ENCODE results near the gene NPPA.
A peak's percentile ranks its signal among the peaks of the same experiment; 100 is the strongest.
"Not testable (repeated sequence)": the region's sequence is repeated elsewhere in the genome, so short reads cannot be mapped to it uniquely, and the experiment has no call there.

Gene NPPA

DNA sequence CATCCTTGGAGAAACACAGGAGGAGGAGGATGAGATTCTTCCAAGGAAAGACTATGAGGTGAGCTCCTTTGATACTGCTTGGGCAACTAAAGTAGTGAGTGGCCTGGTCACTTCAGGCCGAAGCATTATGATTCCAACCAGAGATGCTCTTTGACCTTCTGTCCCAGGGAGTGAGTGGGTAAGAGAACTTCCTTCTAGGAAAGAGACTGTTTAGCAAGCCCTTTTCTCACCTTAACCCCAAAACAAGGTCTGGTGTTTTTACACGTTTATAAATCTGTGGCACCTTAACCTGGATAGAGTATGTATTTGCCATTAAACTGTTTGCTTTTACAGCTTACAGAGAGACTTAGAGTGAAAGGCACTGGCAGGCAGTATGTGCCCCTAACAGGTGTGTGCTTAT lies 40.5 kb downstream of the NPPA start:
- no peak for DNase-seq (ENCODE audit: low spot score)

DNA sequence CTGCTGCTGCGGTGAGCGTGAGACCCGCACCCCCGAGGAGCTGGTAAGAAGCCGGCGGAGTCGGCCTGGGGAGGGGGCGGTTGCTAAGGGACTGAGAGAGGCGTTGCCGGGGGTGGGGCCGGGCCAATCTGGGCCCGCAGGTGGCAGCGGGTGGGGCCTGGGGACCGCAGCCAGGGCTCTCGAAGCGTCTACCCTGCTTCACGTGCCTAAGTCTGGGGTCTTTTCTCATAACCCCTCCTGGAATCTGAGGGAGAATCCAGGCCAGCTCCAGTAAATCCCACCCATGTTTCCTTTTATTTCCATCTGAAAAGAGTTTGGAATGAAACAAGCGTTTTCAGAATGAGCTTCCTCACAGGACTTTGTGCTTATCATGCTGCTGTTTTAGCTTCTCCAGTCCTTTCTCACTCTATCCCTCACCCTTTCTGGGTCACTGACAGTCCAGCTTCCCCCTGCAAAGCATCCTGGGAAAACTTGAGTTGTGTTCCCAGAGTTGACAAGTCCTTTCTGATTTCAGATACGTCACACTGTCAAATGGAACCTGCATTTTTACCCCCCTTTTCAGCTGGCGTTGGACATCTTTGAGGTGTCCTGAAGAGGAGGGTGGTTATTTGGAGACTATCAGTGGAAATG lies 41.2 kb downstream of the NPPA start:
- peak; percentile 49 for DNase-seq (ENCODE audit: low spot score)

DNA sequence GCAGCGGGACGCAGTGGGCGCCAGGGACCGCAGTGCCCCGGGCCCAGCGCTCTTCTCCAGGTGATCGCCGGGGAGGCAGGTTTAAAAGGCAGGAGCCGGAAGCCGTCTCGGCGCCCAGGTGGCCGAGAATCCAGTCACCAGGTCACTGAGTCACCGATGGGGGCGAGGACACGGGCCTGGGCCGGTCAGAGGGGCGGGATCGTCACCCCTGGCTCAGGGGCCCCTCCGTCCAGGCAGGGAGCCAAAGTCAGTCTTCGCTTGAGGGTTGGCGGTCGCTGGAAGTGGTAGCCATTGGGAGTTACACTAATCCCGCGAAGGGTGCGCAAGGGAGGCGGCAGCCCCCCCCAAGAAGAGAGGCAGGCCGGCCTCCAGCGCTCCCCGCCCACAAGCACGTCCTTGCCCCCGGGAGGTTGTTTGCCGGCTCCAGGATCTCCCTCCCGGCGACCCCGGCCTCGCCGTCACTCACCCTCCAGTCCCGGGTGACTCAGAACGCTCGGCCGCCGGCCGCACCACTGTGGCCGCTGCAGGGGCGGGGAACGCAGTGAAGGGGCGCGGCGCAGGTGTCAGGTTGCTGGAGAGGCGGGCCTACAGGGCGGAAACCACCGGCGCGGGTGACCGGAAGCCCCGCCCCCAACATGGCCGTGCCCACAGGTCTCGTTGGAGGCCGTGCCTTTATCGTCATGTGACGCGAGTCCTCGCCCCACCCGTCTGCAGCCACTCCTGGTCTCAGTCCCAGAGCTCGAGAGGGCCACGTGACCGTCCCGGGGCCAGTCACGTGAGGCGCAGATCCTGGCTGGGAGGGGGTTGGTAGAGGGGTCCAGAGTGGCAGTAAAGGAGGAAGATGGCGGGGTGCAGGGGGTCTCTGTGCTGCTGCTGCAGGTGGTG lies 41.9 kb downstream of the NPPA start, which contains the start of the genes CLCN6 and MTHFR:
Gene CLCN6 (plus strand): TSS at position 770 of the 885 bp plus-strand sequence. CDS start 72 bp downstream, at position 842.
Gene MTHFR (minus strand): TSS at position 543 of the 885 bp plus-strand sequence. CDS start 2,848 bp downstream, outside the sequence.
- peak; percentile 98 for DNase-seq (ENCODE audit: low spot score)

DNA sequence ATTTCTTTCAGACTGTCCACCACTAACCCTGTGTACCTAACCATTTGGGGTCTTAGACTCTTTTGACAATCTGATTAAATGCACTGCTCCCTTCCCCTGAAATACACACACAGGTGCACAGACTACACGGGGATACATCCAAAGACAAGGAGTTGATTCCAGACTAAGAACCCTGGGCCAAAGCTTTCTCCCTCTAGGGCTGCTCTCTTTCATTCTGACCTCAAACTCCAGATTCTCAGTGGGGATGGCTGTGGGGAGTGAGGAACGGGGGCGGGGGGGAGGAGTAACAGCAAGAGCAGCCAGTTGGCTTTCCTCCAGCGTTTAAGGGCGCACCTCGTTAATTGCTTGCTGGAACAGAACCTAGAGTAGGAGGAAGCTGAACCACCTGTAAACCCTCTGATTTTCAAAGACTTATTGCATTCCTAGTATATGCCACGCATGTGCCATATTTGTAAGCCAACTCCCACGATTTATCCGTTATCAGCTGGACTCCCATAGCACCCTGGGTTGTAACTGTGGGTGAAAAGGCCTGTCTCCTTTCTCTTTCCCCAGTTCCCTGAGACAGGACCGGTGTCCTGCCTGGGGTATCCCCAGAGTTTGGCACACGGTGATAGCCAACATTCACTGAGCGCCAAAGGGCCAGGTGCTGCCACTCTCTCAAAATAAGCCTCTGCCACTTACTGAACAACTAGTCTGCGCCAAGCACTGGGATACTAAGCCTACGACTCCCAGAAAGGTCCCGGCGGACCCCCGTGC lies 42.7 kb downstream of the NPPA start:
- DNase-seq (ENCODE audit: low spot score), result peak; percentile 42

DNA sequence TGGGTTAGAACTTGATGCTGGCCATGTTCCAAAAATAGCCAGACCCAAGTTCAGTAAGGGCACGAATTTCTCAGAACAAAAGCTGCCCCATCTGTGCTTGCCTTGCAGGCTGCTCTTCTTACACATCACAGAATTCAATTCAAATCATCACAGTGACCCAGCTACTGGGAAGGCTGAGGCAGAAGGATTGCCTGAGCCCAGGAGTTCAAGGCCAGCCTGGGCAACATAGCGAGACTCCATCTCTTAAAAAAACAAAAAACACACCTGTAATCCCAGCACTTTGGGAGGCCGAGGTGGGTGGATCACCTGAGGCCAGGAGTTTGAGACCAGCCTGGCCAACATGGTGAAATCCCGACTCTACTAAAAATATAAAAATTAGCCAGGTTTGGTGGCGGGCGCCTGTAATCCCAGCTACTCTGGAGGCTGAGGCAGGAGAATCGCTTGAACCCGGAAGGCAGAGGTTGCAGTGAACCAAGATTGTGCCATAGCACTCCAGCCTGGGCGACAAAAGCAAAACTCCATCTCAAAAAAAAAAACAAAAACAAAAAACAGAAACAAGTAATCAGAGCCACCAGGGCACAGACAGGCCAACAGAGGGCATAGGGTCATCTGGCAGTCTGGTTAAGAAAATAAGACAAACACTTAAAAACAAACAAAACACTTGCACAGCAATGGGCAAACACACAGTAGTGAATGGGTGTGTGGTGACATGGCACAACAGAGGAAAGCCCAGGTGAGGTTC lies 43.5 kb downstream of the NPPA start:
- DNase-seq (ENCODE audit: low spot score), result not testable (repeated sequence)

DNA sequence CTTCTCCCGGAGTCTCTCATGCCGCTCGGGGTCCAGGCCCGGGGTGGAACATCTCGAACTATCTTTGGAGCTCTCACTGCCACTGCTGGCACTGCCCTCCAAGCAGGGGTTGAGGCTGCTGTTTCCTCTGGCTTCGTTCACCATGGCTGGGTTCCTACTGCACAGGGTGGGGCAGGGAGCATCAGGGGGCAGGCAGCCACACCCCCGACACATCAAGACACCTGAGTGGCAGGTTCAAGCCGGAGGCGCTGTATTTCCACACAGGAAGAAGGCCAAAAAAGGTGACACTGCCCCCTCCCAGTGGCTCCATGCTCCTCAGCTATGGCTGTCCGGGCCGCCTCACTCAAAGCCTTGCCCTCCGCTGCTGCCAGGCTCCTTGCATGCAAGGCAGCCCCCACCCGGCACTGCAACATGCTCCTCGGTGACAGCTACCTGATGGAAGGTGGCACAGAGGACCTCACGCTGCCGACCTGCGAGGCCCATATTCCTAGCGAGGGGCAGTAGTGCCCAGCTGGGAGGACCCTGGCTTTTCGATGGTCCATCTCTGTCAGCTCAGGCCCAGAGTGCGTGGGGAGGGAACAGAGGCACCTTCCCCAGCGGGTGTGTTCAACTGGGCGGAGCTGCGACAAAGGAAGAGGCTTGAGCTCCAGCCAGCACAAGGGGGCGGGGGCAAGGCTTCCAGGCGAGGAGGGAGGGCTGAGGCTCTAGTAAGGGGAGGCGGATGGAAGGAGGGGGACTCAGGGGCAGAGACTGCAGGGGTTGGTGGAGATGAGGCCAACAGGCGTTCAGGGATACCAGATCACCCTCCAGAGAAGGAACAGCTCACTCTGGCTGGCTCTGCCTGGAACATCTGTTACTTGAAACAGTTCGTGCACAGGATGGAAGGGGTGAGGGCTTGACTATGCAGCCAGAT lies 44.4 kb downstream of the NPPA start:
- DNase-seq (ENCODE audit: low spot score), result peak; percentile 94

DNA sequence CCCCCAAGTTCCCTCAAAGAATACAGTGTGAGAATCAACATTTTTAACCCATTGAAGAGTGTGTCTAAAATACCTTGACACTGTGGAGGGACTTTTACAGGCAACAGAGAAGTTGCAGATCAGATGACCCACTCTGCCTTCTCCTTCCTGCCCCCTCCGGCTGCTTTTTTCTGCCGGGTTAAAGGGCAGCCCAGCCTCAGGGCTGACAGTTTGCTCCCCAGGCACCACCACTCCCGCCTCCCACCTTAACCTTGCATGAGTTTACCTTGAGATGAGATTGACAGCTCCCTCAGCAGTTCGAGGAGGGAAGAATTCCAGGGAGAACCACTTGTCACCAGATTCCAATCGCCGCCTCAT lies 45.0 kb downstream of the NPPA start:
- peak; percentile 45 for DNase-seq (ENCODE audit: low spot score)

DNA sequence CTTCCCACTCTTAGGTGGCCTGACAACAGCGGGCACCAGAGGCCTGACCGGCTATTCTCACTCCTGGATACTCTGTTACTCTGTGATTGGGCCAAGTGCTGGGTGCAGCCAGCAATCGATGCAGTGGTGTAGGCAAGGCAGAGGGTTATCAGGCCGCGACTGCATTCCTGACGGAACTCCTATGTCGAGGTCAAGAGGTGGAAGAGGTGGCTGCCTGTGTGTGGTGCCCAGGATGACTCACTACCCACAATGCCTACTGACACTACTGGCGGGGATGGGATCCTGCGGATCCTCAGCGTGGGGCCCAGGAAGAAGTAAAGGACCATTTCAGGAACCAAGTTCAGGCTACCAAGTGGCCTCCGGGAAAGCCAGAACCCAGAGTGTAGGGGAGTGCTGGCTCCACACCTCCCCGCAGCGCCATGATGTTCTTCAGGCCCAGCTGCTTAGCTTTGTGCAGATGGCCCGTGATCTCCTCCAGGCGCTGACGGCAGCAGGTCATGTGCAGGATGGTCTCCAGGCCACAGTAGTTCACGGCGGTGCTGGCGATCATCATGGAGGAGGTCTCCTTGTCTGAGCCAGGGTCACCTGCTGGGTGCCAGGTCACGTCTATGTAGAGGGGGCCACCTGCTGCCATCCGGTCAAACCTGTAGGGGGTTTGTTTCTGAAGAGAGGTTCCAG lies 46.7 kb downstream of the NPPA start:
- DNase-seq (ENCODE audit: low spot score), result no peak

DNA sequence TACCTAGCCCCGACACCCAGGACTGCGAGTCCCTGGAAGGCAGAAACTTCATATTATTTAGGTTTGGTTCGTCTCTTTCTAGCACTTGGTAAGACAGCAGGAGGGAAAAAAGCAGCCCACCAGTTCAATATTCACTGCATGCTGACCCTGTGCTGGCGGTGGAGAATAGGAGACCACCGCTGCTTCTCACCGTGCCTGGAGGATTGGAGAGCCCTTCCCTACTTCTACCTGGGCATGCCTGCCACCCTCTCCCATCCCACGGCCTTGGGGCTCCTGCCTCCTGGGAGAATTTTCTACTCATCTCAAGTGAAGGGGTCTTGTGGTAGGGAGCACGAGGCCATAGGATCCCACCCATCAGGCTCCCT lies 47.2 kb downstream of the NPPA start:
- DNase-seq (ENCODE audit: low spot score), result no peak

DNA sequence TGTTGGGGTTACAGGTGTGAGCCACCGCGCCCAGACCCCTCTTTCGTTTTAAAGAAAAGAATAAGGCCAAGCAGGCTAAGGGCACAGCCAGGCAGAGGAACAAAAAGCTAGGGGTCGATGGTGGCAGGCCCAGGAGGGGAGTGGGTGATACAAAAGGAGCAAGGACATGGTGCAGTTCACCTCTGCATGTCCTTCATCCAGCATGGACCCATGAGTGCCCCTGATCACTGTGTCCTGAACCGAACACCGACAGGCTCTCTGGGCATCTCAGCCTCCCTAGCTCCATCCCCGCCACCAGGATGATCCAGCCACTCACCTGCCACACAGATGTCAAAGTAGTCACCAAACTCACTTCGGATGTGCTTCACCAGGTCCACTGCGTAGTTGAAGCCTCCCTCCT lies 47.7 kb downstream of the NPPA start:
- no peak for DNase-seq (ENCODE audit: low spot score)

DNA sequence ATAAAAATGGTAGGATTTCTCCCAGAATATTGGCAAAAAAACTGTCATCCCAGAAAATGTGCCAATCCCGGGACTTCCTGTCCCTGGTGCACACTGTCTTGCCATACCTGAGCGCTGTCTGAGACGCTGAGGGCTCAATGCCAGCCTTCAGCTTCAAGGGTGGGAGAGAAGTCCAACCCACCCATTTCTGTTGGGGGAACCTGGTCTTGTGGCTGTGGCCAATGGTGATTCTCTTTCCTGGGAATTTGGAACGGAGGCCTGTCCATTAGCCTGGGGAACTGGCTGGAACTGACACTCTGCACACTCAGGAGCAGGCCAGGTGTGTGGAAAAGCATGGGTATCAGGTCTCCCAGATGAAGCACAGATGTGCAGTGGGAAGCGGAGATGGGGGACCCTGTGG lies 48.5 kb downstream of the NPPA start:
- DNase-seq (ENCODE audit: low spot score), result no peak

DNA sequence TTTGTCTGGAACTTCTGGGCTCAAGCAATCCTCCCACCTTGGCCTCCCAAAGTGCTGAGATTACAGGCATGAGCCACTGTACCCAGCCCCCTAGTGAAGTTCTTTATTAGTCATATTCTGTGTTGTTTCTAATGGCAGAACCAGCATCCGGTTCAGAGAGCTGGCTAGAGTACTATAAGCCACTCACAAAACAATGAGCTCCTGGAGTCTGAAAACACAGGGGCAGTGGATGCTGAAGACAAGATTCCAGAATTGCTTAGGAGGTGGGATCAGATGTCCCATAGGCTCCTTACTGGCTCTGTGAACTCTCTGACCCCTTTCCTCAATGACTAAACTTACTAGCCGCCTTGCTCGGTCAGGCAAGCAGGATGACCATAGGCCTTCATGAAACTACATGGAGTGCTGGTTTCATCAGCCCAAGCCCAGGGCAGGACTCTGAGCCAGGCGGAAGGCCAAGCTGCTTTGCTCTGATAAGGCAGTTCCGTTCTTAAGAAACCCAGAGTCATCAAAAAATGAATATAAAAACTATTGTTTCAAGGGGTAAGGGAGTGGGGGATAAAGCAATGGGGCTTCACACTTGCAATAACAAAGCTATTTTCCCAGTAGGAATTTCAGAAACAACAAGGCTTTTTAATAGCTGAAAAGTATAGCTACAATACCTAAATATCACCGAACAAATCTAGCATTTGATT lies 49.9 kb downstream of the NPPA start:
- DNase-seq (ENCODE audit: low spot score), result no peak

DNA sequence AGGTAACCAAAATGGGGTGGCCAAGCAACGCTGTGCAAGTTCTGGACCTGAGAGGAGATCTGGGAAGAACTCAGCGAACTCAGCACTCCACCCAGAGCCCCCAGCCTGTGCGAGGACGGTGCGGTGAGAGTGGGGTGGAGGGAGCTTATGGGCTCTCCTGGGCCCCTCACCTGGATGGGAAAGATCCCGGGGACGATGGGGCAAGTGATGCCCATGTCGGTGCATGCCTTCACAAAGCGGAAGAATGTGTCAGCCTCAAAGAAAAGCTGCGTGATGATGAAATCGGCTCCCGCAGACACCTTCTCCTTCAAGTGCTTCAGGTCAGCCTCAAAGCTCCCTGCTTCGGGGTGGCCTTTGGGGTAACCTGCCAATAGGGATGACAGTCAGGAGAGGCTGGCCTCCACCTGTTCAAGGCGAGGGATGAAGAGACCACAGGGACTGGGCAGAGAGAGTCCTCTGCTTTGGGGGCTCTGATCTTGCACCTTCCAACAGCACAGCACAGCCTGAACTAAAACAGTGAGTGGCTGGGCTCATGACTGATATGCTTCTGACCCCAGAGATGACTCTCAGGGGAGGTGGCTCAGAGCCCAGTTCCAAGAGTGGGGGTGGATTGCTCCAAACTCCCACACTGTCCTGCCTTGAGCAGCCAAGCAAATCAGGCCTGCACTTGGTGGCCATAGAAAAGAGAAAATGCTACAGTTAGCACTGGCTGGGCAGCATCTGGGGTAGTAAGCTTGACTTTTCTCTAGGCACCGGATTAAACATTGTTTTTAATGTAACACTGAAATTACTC lies 51.4 kb downstream of the NPPA start:
- no peak for DNase-seq (ENCODE audit: low spot score)

All from GM03348 (cell line).